NT2/D1 (cell line): ENCODE measurements around the gene CAMK2D.

Experiments
- DNase-seq: peaks from one replicate; pipeline ENCODE4 v3.0.0-alpha.2; 2011; ENCODE audit warnings: low read depth, low spot score
- H3K27me3 ChIP-seq: 2 replicates; pipeline ENCODE4 v1.6.0; 2011; ENCODE audit warnings: mild to moderate bottlenecking; ENCODE audit not compliant: insufficient read length, insufficient read depth
- H3K36me3 ChIP-seq: 2 replicates; pipeline ENCODE4 v1.6.1; 2011; ENCODE audit warnings: mild to moderate bottlenecking, low read length, mixed read lengths; ENCODE audit not compliant: insufficient read depth, insufficient read length
- H3K4me1 ChIP-seq: 2 replicates; pipeline ENCODE4 v1.5.1; 2011; ENCODE audit not compliant: insufficient read depth, insufficient read length
- H3K4me3 ChIP-seq: 2 replicates; pipeline ENCODE4 v1.5.1; 2011; ENCODE audit warnings: low read depth; ENCODE audit not compliant: insufficient read length
- H3K9ac ChIP-seq: 2 replicates; pipeline ENCODE4 v1.6.0; 2011; ENCODE audit warnings: low read depth; ENCODE audit not compliant: insufficient read length
- H3K9me3 ChIP-seq: 2 replicates; pipeline ENCODE4 v1.5.1; 2011; ENCODE audit warnings: mild to moderate bottlenecking, low read length; ENCODE audit not compliant: insufficient read depth
- SUZ12 ChIP-seq: IDR thresholded peaks from 2 replicates; pipeline ENCODE4 v1.6.1; 2011; ENCODE audit not compliant: insufficient read length, insufficient read depth; ENCODE audit errors: extremely low read depth
- YY1 ChIP-seq: IDR thresholded peaks from 2 replicates; pipeline ENCODE4 v1.6.1; 2011; ENCODE audit not compliant: insufficient read length, insufficient read depth
- ZNF274 ChIP-seq: IDR thresholded peaks from 2 replicates; pipeline ENCODE4 v1.6.1; 2011; ENCODE audit warnings: mild to moderate bottlenecking, low read depth, low read length

CAMK2D gene

GRCh38 chr4:113512880-113513279 is 248.7 kb downstream of the CAMK2D start:
- Histone ChIP-seq H3K36me3 (peaks cover 18% of the 10 kb centered on the region), H3K9ac (no peak overlapping the region), H3K9me3 (no peaks in the 10 kb centered on the region), H3K4me1 (no peaks in the 10 kb centered on the region), H3K27me3 (no peaks in the 10 kb centered on the region), H3K4me3 (no peak overlapping the region)
- DNase-seq: no peak
- no peak for TF ChIP-seq ZNF274
- TF ChIP-seq YY1: no peak
- no peak for TF ChIP-seq SUZ12

- peaks cover 18% of the 10 kb centered on the region for H3K36me3 ChIP-seq
- no peak overlapping the region for H3K4me3 ChIP-seq
- H3K9ac ChIP-seq: no peak overlapping the region
- no peaks in the 10 kb centered on the region for H3K9me3 ChIP-seq
- TF ChIP-seq ZNF274 (no peak), SUZ12 (no peak), YY1 (no peak)
- H3K4me1 ChIP-seq: no peaks in the 10 kb centered on the region
- no peak for DNase-seq
- no peaks in the 10 kb centered on the region for H3K27me3 ChIP-seq
Measured at GRCh38 chr4:113511944-113512343, 249.6 kb downstream of the CAMK2D start.

GRCh38 chr4:113509851-113510250 is 251.7 kb downstream of the CAMK2D start:
- no peak for DNase-seq
- Histone ChIP-seq H3K4me1 (no peaks in the 10 kb centered on the region), H3K27me3 (no peaks in the 10 kb centered on the region), H3K9me3 (no peaks in the 10 kb centered on the region), H3K9ac (no peak overlapping the region), H3K36me3 (peaks cover 18% of the 10 kb centered on the region), H3K4me3 (no peak overlapping the region)
- no peak for TF ChIP-seq SUZ12
- TF ChIP-seq YY1: no peak
- no peak for TF ChIP-seq ZNF274

- H3K36me3 ChIP-seq: peaks cover 2% of the 10 kb centered on the region
- H3K4me3 ChIP-seq: no peak overlapping the region
- no peak overlapping the region for H3K9ac ChIP-seq
- H3K4me1 ChIP-seq: no peaks in the 10 kb centered on the region
- H3K27me3 ChIP-seq: no peaks in the 10 kb centered on the region
- DNase-seq: no peak
- TF ChIP-seq ZNF274 (no peak), YY1 (no peak), SUZ12 (no peak)
- no peaks in the 10 kb centered on the region for H3K9me3 ChIP-seq
Measured at GRCh38 chr4:113505044-113505443, 256.5 kb downstream of the CAMK2D start.

GRCh38 chr4:113504422-113504821 is 257.1 kb downstream of the CAMK2D start:
- Histone ChIP-seq H3K36me3 (peaks cover 2% of the 10 kb centered on the region), H3K9ac (no peak overlapping the region), H3K4me3 (no peak overlapping the region), H3K4me1 (no peaks in the 10 kb centered on the region), H3K27me3 (no peaks in the 10 kb centered on the region), H3K9me3 (no peaks in the 10 kb centered on the region)
- no peak for DNase-seq
- TF ChIP-seq ZNF274: no peak
- TF ChIP-seq YY1: no peak
- no peak for TF ChIP-seq SUZ12

GRCh38 chr4:113503691-113504090 is 257.8 kb downstream of the CAMK2D start:
- TF ChIP-seq SUZ12: no peak
- no peak for TF ChIP-seq ZNF274
- TF ChIP-seq YY1: no peak
- DNase-seq: no peak
- Histone ChIP-seq H3K36me3 (peaks cover 1% of the 10 kb centered on the region), H3K4me1 (no peaks in the 10 kb centered on the region), H3K27me3 (no peaks in the 10 kb centered on the region), H3K4me3 (no peak overlapping the region), H3K9ac (no peak overlapping the region), H3K9me3 (no peaks in the 10 kb centered on the region)

GRCh38 chr4:113502906-113503305 is 258.6 kb downstream of the CAMK2D start:
- Histone ChIP-seq H3K9ac (no peak overlapping the region), H3K4me3 (no peak overlapping the region), H3K4me1 (no peaks in the 10 kb centered on the region), H3K27me3 (no peaks in the 10 kb centered on the region), H3K36me3 (no peaks in the 10 kb centered on the region), H3K9me3 (no peaks in the 10 kb centered on the region)
- no peak for TF ChIP-seq YY1
- TF ChIP-seq ZNF274: no peak
- TF ChIP-seq SUZ12: no peak
- DNase-seq: no peak

- Histone ChIP-seq H3K36me3 (no peaks in the 10 kb centered on the region), H3K4me1 (no peaks in the 10 kb centered on the region), H3K9me3 (no peaks in the 10 kb centered on the region), H3K9ac (no peak overlapping the region), H3K4me3 (no peak overlapping the region), H3K27me3 (no peaks in the 10 kb centered on the region)
- no peak for DNase-seq
- no peak for TF ChIP-seq ZNF274
Measured at GRCh38 chr4:113502476-113502875, 259.1 kb downstream of the CAMK2D start.
